ENCODE measurements around the gene RTKN. TPM values are rescaled to one million over a fixed set of nuclear protein-coding genes. Genes with fewer than 3 reads are reported as not detected.

Gene RTKN
- total and polyA plus RNA-seq, 2 of the 13 experiments (the other 11 are each of a cell fraction or from before 2014, with no cell fraction given): 159 to 166 TPM

- TF ChIP-seq LCORL (IDR thresholded peaks at IDR 0.05) (no peak), LCORL (CRISPR knock-in tag; IDR thresholded peaks at IDR 0.05) (peak; percentile 91), EED (CRISPR knock-in tag; IDR thresholded peaks at IDR 0.05) (no peak), ZNF354B (CRISPR knock-in tag; IDR thresholded peaks at IDR 0.05) (no peak), ZNF710 (CRISPR knock-in tag; IDR thresholded peaks at IDR 0.05; ENCODE audit: borderline replicate concordance) (peak; percentile 47; the same call in 1 of the 2 replicates), MED8 (CRISPR knock-in tag; IDR thresholded peaks at IDR 0.05; ENCODE audit: insufficient replicate concordance) (peak; percentile 34), KAT2B (IDR thresholded peaks at IDR 0.05; ENCODE audit: borderline replicate concordance, low read depth, low read length) (no peak), ARNT2 (CRISPR knock-in tag; IDR thresholded peaks at IDR 0.05; ENCODE audit: low read depth) (peak; percentile 78; the same call in 1 of the 2 replicates), ARHGAP35 (CRISPR knock-in tag; IDR thresholded peaks at IDR 0.05; ENCODE audit: borderline replicate concordance) (peak; percentile 42; the same call in 1 of the 2 replicates), FOXA3 (CRISPR knock-in tag; IDR thresholded peaks at IDR 0.05) (peak; percentile 43), BHLHE40 (IDR thresholded peaks at IDR 0.05; ENCODE audit: low read length) (no peak), NFYC (CRISPR knock-in tag; IDR thresholded peaks at IDR 0.05) (peak; percentile 8; the same call in 1 of the 2 replicates), ZNF747 (CRISPR knock-in tag; IDR thresholded peaks at IDR 0.05; ENCODE audit: borderline replicate concordance) (no peak), CHD4 (IDR thresholded peaks at IDR 0.05; ENCODE audit: borderline replicate concordance, low read length) (peak; percentile 97; the same call in 1 of the 2 replicates), ZNF256 (CRISPR knock-in tag; conservative IDR thresholded peaks at IDR 0.05) (no peak), ZNF547 (CRISPR knock-in tag; IDR thresholded peaks at IDR 0.05) (peak; percentile 80), ZBTB1 (CRISPR knock-in tag; IDR thresholded peaks at IDR 0.05; ENCODE audit: borderline replicate concordance) (no peak), THAP11 (CRISPR knock-in tag; IDR thresholded peaks at IDR 0.05) (peak; percentile 38), LBX2 (CRISPR knock-in tag; IDR thresholded peaks at IDR 0.05; ENCODE audit: borderline replicate concordance) (no peak)
- TF ChIP-seq, protein P1, sequence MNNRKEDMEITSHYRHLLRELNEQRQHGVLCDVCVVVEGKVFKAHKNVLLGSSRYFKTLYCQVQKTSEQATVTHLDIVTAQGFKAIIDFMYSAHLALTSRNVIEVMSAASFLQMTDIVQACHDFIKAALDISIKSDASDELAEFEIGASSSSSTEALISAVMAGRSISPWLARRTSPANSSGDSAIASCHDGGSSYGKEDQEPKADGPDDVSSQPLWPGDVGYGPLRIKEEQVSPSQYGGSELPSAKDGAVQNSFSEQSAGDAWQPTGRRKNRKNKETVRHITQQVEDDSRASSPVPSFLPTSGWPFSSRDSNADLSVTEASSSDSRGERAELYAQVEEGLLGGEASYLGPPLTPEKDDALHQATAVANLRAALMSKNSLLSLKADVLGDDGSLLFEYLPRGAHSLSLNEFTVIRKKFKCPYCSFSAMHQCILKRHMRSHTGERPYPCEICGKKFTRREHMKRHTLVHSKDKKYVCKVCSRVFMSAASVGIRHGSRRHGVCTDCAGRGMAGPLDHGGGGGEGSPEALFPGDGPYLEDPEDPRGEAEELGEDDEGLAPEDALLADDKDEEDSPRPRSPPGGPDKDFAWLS (CRISPR knock-in tag; IDR thresholded peaks at IDR 0.05; ENCODE audit: borderline replicate concordance): peak; percentile 95; the same call in 1 of the 2 replicates
- TF ChIP-seq, protein P2, sequence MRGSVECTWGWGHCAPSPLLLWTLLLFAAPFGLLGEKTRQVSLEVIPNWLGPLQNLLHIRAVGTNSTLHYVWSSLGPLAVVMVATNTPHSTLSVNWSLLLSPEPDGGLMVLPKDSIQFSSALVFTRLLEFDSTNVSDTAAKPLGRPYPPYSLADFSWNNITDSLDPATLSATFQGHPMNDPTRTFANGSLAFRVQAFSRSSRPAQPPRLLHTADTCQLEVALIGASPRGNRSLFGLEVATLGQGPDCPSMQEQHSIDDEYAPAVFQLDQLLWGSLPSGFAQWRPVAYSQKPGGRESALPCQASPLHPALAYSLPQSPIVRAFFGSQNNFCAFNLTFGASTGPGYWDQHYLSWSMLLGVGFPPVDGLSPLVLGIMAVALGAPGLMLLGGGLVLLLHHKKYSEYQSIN (CRISPR knock-in tag; IDR thresholded peaks at IDR 0.05; ENCODE audit: borderline replicate concordance): no peak
- TF ChIP-seq, protein P3, sequence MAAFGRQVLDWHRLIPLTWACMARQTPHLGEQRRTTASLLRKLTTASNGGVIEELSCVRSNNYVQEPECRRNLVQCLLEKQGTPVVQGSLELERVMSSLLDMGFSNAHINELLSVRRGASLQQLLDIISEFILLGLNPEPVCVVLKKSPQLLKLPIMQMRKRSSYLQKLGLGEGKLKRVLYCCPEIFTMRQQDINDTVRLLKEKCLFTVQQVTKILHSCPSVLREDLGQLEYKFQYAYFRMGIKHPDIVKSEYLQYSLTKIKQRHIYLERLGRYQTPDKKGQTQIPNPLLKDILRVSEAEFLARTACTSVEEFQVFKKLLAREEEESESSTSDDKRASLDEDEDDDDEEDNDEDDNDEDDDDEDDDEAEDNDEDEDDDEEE (CRISPR knock-in tag; IDR thresholded peaks at IDR 0.05): peak; percentile 78; the same call in 1 of the 2 replicates
Measured at GRCh38 chr2:74429487-74430451, 12.0 kb downstream of the RTKN start (continued).
